ENCODE results near the gene TSPAN18.
A peak's percentile ranks its signal among the peaks of the same experiment; 100 is the strongest.

Gene TSPAN18

GRCh38 chr11:44823006-44823405, 96.2 kb downstream of the TSPAN18 start:
- DNase-seq (ENCODE audit: low read depth in 3 of 3), result peak in 1 of 3 donors; percentile 1

- DNase-seq (ENCODE audit: low read depth in 3 of 3), result no peak
Measured at GRCh38 chr11:44823868-44824267, 97.1 kb downstream of the TSPAN18 start.

DNA sequence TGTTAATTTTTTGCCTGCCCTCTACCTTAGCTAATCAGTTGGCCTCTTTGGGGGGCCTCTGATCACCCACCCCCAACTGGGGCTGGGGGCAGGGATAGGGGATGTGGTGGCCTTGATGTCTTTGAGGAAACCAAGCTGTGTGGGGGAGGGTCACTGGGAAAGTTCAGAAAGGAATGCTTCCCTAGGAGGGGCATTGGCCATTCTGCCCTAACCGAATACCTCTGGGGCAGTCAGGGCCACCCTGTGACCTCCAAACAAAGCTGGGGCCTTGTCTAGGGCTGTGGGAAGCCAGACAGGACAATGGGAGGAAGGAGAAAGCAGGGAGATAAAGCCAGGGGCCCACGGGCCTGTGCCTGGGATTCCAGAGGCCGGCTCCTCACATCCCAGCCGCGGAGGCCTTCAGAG, 97.5 kb downstream of the TSPAN18 start:
- DNase-seq (ENCODE audit: low read depth in 3 of 3), result no peak

DNA sequence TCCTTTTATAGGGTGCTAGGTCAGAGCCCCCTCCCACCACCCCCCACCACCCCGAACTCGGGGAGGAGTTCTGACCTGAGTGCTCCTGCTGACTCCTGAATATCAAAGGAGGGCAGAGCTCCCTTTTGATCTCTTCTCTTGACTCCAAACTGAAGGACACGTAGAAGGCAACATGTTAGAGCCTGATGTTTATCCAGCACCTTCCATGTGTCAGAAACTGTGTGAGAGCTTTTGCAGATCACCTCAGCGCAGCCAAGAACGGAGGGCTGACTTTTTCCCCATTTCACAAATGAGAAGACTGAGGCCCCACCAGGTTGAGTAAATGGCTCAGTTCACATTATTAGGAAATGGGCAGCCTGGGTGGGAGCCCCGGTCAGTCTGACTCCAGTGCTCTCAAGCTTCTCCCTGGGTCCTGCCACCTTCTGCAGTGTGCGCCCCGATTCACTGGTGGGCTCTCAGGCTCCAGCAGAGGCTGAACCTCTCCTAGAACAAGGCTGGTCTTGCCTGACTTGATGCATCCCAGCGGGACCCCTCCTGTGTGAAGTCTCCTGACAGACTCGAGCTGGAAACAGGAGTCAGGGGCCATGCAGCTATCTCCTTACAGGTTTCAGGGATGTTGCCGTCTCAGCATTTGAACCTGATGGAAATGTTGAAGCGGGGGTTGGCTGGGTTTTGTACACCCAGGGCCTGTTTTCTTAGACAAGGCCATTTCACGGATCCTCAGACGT, 98.5 kb downstream of the TSPAN18 start:
- DNase-seq (ENCODE audit: low read depth in 3 of 3), result no peak

DNA sequence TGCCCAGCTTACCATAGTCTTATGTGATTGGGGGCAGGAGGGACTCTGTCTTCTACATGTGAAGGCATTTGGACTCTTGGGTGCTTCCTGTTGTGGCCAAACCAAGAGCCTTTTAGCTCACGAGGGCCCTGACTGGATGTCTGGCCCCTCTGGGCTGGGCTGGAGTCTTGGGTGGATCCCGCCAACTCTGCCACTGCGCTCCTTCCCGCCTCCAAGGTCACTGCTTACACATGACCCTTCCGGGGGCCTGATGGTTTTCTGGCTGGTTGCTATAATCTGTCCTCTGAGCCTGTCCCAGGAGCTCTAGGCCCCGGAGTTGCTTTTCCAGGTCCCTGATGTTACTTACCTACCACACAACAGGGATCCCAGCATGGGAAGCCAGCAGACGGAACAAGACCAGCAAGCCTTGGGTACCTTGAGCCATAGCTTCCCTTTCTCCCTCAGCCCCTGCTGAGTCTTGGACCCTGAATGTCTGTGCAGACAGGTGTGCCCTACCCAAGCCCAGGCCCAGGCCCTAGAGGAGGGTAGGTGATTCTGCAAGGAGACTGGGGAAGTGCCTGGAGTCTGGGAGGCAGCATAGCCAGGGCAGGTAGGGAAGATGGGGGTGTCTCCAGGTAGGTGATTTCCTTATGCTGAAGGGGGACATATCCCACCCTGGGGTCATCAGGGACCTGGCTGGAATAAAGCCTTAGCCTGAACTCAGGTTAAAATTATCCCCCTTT, 100.3 kb downstream of the TSPAN18 start:
- no peak for DNase-seq (ENCODE audit: low read depth in 3 of 3)

- DNase-seq (ENCODE audit: low read depth in 3 of 3), result no peak
Measured at GRCh38 chr11:44828296-44828695, 101.5 kb downstream of the TSPAN18 start.

GRCh38 chr11:44829838-44830237, 103.1 kb downstream of the TSPAN18 start:
- no peak for DNase-seq (ENCODE audit: low read depth in 3 of 3)

DNA sequence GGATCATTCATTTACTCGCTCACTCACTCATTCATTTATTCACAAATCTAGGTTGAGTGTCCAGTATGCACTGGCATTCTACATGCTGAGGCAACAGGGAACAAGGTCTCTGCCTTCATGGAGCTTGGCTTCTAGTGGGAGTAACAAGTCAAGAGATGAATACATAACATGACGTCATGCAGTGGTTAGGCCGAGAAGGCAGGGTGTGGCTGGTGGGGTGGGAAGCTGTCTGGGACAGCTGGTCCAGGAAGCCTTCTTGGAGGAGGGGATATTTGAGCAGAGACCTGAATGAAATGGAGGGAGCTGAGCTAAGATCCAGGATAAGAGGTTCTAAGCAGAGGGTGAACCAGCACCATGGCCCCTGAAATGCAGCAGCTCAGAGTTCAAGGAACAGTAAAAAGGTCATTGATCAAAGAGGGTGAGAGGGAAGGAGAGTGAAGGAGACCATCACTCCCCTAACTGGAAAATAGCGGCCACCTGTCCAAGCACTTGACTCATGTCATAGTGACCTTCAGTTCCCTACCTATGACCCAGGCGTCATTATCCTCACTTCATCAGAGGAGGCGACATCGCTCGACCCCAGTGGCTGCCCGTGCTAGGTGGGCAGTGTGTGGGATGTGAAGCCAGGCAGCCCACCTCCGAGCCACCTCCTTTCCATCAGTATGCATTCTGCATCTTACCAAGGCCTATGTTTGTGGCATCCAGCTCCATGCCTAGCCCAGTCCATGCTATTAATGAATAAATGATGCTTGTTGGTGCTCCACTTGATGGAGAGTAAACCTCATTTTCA, 105.0 kb downstream of the TSPAN18 start:
- DNase-seq (ENCODE audit: low read depth in 3 of 3), result no peak

DNA sequence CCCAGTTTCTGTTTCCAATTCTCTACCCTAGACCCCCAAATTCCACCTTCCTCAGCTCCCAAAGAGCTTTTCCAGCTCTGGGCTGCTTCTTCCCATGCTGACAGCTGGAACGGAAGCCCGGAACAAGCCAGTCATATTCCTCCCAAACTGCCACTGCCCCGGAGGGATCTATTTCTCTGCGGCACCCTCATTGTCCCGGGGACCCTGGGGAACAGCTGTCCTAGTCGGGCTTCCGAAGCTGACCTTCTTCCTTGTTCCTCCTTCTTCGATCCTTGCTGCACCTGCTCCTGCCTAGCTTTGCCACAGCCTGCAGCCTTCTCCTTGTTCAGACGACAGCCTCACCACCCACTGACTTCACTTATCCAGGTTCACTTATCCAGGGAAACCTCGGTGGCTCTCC, 105.7 kb downstream of the TSPAN18 start:
- DNase-seq (ENCODE audit: low read depth in 3 of 3), result no peak

- no peak for DNase-seq (ENCODE audit: low read depth in 3 of 3)
Measured at GRCh38 chr11:44833221-44833876, 106.6 kb downstream of the TSPAN18 start.

- DNase-seq (ENCODE audit: low read depth in 3 of 3), result no peak
Measured at GRCh38 chr11:44833877-44834452, 107.2 kb downstream of the TSPAN18 start.

- no peak for DNase-seq (ENCODE audit: low read depth in 3 of 3)
Measured at GRCh38 chr11:44834846-44835245, 108.1 kb downstream of the TSPAN18 start.

GRCh38 chr11:44835296-44835695, 108.5 kb downstream of the TSPAN18 start:
- no peak for DNase-seq (ENCODE audit: low read depth in 3 of 3)

- no peak for DNase-seq (ENCODE audit: low read depth in 3 of 3)
Measured at GRCh38 chr11:44835938-44836337, 109.2 kb downstream of the TSPAN18 start.

DNA sequence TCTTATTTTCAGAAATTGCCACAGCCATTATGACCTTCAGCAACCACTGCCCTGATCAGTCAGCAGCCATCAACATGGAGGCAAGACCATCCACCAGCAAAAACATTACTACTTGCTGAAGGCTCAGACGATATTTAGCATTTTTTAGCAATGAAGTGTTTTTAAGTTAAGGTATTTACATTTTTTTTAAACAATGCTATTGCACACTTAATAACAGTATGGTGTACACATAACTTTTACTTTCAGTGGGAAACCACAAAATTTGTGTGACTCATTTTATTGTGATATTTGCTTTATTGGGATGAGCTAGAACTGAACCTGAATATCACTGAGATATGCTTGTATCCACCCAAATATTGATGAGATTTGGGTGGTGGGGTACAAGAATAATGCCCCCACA, 110.9 kb downstream of the TSPAN18 start:
- DNase-seq (ENCODE audit: low read depth in 3 of 3), result no peak

GRCh38 chr11:44839458-44840084, 112.8 kb downstream of the TSPAN18 start:
- DNase-seq (ENCODE audit: low read depth in 3 of 3), result no peak

GRCh38 chr11:44840085-44840478, 113.3 kb downstream of the TSPAN18 start:
- no peak for DNase-seq (ENCODE audit: low read depth in 3 of 3)

DNA sequence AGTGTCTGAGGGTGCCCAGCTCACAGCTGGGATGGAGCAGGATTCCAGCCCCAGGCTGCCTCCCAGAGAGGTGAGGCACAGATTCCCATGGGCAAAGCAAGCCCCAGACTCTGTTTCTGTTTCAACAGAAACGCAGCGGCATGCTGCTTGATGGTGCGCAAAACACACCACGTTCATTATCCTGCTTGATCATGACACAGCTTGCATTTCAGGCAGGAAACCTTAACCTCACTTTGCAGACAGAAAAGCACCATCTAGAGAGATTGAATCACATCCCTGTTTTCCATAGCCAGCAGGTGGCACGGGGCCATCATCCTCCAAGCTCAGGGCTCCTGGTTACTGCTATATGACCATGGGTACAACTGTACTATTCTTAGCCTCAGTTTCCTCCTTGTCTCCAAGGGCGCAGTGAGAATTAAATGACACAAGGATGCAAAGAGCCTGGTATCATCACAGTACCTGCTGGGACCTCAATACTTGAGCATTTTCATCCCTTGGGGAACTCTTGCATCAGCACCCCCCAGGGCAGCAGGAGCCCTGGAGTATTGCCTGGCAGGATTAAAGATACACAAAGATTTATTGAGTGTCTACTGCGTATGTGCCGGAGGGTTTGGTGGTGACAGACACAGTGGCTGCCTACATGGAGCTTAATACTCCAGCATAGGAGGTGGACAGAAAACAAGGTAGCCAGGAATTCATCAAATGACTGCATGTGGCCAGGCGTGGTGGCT, 113.9 kb downstream of the TSPAN18 start:
- no peak for DNase-seq (ENCODE audit: low read depth in 3 of 3)

GRCh38 chr11:44842220-44842619, 115.5 kb downstream of the TSPAN18 start:
- no peak for DNase-seq (ENCODE audit: low read depth in 3 of 3)

DNA sequence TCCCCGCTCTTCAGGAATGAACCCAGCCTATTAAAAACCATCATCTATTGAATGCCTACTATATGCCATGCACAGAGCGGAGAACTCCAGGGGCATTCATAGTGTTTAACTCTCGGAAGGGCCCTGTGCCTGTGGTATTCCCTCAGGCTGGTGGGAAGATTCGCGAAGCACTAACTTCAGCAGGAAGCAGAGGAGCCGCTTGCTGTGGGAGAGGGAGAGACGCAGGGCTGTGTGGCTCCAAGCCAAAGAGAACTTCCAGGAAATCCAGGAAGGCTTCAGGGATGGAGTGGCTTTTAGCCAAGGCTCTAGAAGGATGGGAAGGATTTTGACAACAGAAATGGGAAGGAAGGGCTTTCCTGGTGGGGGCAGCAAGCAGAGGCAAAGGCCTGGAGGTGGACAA, 120.1 kb downstream of the TSPAN18 start:
- DNase-seq (ENCODE audit: low read depth in 3 of 3), result no peak

GRCh38 chr11:44847316-44847715, 120.6 kb downstream of the TSPAN18 start:
- DNase-seq (ENCODE audit: low read depth in 3 of 3), result no peak
